Muscle of arm (tissue), 12 donors: ENCODE data around the gene RHBDF1. TPM values are rescaled to one million over a fixed set of nuclear protein-coding genes. Genes with fewer than 3 reads are reported as not detected.

Source experiments
- polyA plus RNA-seq, 12 donors: library from polyadenylated mRNA; unstranded; fragments of 120-200 nt; gene quantifications; one replicate each; pipeline ENCODE4 v1.2.1, GENCODE V29; 2013; ENCODE audit not compliant: insufficient read length in 12 of 12

The RHBDF1 gene
- polyA plus RNA-seq, 12 donors, result 31.2 to 66.9 (median 42.5) TPM; not detected in 1

Other genes with a start within 250 kb of the RHBDF1 start
- 10 to 100 TPM in 1 of 12 donors, 1 to 10 TPM in 10, not detected in 1; 6.0 to 13.5 (median 7.8) TPM for gene POLR3K, start 19.0 kb downstream of the RHBDF1 start, polyA plus RNA-seq
- 10 to 100 TPM in 11 of 12 donors, not detected in 1; 19.6 to 39.7 (median 23.7) TPM for gene SNRNP25, start 18.8 kb downstream of the RHBDF1 start, polyA plus RNA-seq
- gene MPG, start 5.6 kb upstream of the RHBDF1 start, polyA plus RNA-seq, result 10 to 100 TPM in 11 of 12 donors, not detected in 1; 16.8 to 38.1 (median 24.6) TPM
- 10 to 100 TPM in 11 of 12 donors, not detected in 1; 22.2 to 38.6 (median 24.9) TPM for gene NPRL3, start 66.0 kb upstream of the RHBDF1 start, polyA plus RNA-seq
- 10 to 100 TPM in 2 of 12 donors, 1 to 10 TPM in 7, under 1 TPM in 1, not detected in 2; 0.39 to 18.1 (median 2.9) TPM for gene HBZ, start 80.0 kb upstream of the RHBDF1 start, polyA plus RNA-seq
- gene HBM, start 93.3 kb upstream of the RHBDF1 start, polyA plus RNA-seq, result 10 to 100 TPM in 4 of 12 donors, 1 to 10 TPM in 6, not detected in 2; 1.5 to 22.3 (median 6.9) TPM
- over 10,000 TPM in 1 of 12 donors, 1,000 to 10,000 TPM in 9, 100 to 1,000 TPM in 1, not detected in 1; 758 to 11,097 (median 3,094) TPM for gene HBA2, start 100.2 kb upstream of the RHBDF1 start, polyA plus RNA-seq
- gene HBA1, start 104.0 kb upstream of the RHBDF1 start, polyA plus RNA-seq, result over 10,000 TPM in 1 of 12 donors, 1,000 to 10,000 TPM in 9, 100 to 1,000 TPM in 2; 512 to 13,335 (median 2,461) TPM
- gene HBQ1, start 107.8 kb upstream of the RHBDF1 start, polyA plus RNA-seq, result 1 to 10 TPM in 3 of 12 donors, under 1 TPM in 7, not detected in 2; 0.35 to 5.6 (median 0.67) TPM
- 100 to 1,000 TPM in 2 of 12 donors, 10 to 100 TPM in 9, not detected in 1; 52.4 to 116 (median 67.1) TPM for gene LUC7L, start 156.8 kb upstream of the RHBDF1 start, polyA plus RNA-seq
- gene FAM234A, start 162.2 kb upstream of the RHBDF1 start, polyA plus RNA-seq, result 10 to 100 TPM in 11 of 12 donors, not detected in 1; 26.7 to 74.6 (median 38.5) TPM
- gene RGS11, start 203.3 kb upstream of the RHBDF1 start, polyA plus RNA-seq, result 1 to 10 TPM in 8 of 12 donors, under 1 TPM in 3, not detected in 1; 0.59 to 9.0 (median 1.2) TPM
- 1 to 10 TPM in 3 of 12 donors, under 1 TPM in 6, not detected in 3; 0.53 to 2.4 (median 0.93) TPM for gene ARHGDIG, start 208.0 kb upstream of the RHBDF1 start, polyA plus RNA-seq
- gene PDIA2, start 210.5 kb upstream of the RHBDF1 start, polyA plus RNA-seq, result 1 to 10 TPM in 4 of 12 donors, under 1 TPM in 6, not detected in 2; 0.27 to 2.4 (median 0.75) TPM